Peyer's patch (tissue), 4 donors: ENCODE data around the gene LUZP1.

Experiments used
- POLR2A ChIP-seq, 2 donors: fragments of 450-650 bp; IDR thresholded peaks; one replicate each; pipeline ENCODE4 v1.5.1; 2017; ENCODE audit warnings: antibody characterized with exemption in 2 of 2, mild to moderate bottlenecking in 2 of 2, moderate library complexity in 2 of 2
- TF ChIP-seq, protein P1 (sequence below), 6 experiments: fragments of 450-650 bp in 4 of 6; fragments of 200-600 bp in 2 of 6; sonication (generic) in 1 of 6; IDR thresholded peaks; one replicate each; pipeline ENCODE4 v1.5.1; 2017 to 2019; ENCODE audit warnings: antibody characterized with exemption in 6 of 6, mild to moderate bottlenecking in 3 of 6, moderate library complexity in 1 of 6

DNA sequence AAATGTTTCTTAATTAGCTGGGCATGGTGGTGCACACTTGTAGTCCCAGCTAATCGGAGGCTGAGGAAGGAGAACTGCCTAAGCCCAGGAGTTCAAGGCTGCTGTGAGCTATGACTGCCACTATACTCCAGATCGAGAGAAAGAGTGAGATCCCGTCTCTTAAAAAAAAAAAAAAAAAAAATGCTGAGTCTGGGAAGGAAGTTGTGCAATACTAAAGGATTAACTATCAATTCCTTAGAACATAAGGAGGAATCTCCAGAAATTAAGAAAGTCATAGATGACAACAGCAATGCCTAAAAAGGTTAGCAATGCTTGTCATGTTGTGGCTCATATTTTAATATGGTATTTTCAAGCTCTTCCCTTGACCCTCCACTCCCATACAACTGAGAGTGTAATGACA lies 5.3 kb downstream of the LUZP1 start:
- TF ChIP-seq, protein P1, sequence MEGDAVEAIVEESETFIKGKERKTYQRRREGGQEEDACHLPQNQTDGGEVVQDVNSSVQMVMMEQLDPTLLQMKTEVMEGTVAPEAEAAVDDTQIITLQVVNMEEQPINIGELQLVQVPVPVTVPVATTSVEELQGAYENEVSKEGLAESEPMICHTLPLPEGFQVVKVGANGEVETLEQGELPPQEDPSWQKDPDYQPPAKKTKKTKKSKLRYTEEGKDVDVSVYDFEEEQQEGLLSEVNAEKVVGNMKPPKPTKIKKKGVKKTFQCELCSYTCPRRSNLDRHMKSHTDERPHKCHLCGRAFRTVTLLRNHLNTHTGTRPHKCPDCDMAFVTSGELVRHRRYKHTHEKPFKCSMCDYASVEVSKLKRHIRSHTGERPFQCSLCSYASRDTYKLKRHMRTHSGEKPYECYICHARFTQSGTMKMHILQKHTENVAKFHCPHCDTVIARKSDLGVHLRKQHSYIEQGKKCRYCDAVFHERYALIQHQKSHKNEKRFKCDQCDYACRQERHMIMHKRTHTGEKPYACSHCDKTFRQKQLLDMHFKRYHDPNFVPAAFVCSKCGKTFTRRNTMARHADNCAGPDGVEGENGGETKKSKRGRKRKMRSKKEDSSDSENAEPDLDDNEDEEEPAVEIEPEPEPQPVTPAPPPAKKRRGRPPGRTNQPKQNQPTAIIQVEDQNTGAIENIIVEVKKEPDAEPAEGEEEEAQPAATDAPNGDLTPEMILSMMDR (IDR thresholded peaks at IDR 0.05), result no peak
- TF ChIP-seq POLR2A (IDR thresholded peaks at IDR 0.05), result no peak
